Skin epidermis (tissue), 12 donors: ENCODE data around the gene ADK.
"Not testable (repeated sequence)": the region's sequence is repeated elsewhere in the genome, so short reads cannot be mapped to it uniquely, and the experiment has no call there.

Source experiments
- H3K27ac ChIP-seq, 21 experiments: fragments of 200-600 bp; sonication (generic) in 11 of 21; one replicate each; pipeline ENCODE4 v1.5.0; 2020; ENCODE audit warnings: mild to moderate bottlenecking in 3 of 21, inconsistent platforms in 2 of 21, moderate library complexity in 2 of 21
- H3K4me3 ChIP-seq, 7 experiments: fragments of 200-600 bp; sonication (generic) in 2 of 7; one replicate each; pipeline ENCODE4 v1.5.0; 2020; ENCODE audit warnings: inconsistent platforms in 2 of 7, mild to moderate bottlenecking in 2 of 7, moderate library complexity in 1 of 7

Gene ADK

GRCh38 chr10:74282848-74283210 is 131.8 kb downstream of the ADK start:
- peak overlapping the region in 5 of 21 experiments; percentile 20 to 55 (median 44) for H3K27ac ChIP-seq
- no peak overlapping the region for H3K4me3 ChIP-seq

- Histone ChIP-seq H3K4me3 (no peak overlapping the region), H3K27ac (peak overlapping the region in 5 of 21 experiments; percentile 18 to 61 (median 47))
These were observed 138.2 kb downstream of the ADK start for GRCh38 chr10:74289188-74289587.

GRCh38 chr10:74289951-74290350 is 138.9 kb downstream of the ADK start:
- H3K27ac ChIP-seq: peak overlapping the region in 17 of 21 experiments; percentile 4 to 73 (median 47)
- H3K4me3 ChIP-seq: no peak overlapping the region

GRCh38 chr10:74290708-74291107 is 139.7 kb downstream of the ADK start:
- H3K27ac ChIP-seq: peak overlapping the region in 7 of 21 experiments; percentile 44 to 73 (median 51)

GRCh38 chr10:74292871-74293427 is 141.9 kb downstream of the ADK start:
- Histone ChIP-seq H3K4me3 (no peak overlapping the region), H3K27ac (peak overlapping the region in 3 of 21 experiments; percentile 22 to 57 (median 22))

More at GRCh38 chr10:74290708-74291107, 139.7 kb downstream of the ADK start:
- H3K4me3 ChIP-seq: no peak overlapping the region

GRCh38 chr10:74293686-74294371 is 142.8 kb downstream of the ADK start:
- no peak overlapping the region for H3K4me3 ChIP-seq
- peak overlapping the region in 6 of 21 experiments; percentile 22 to 57 (median 40) for H3K27ac ChIP-seq

- Histone ChIP-seq H3K4me3 (no peak overlapping the region), H3K27ac (no peak overlapping the region)
These were observed 146.5 kb downstream of the ADK start for GRCh38 chr10:74297389-74298080.

- H3K4me3 ChIP-seq, H3K27ac ChIP-seq: not testable (repeated sequence)
These were observed 149.1 kb downstream of the ADK start for GRCh38 chr10:74300074-74300621.

GRCh38 chr10:74300666-74301065 is 149.6 kb downstream of the ADK start:
- H3K4me3 ChIP-seq: no peak overlapping the region
- H3K27ac ChIP-seq: no peak overlapping the region

GRCh38 chr10:74305730-74306129 is 154.7 kb downstream of the ADK start:
- no peak overlapping the region for H3K4me3 ChIP-seq

GRCh38 chr10:74306227-74306982 is 155.4 kb downstream of the ADK start:
- H3K4me3 ChIP-seq: no peak overlapping the region

More at GRCh38 chr10:74305730-74306129, 154.7 kb downstream of the ADK start:
- H3K27ac ChIP-seq: no peak overlapping the region

GRCh38 chr10:74307061-74307651 is 156.1 kb downstream of the ADK start:
- Histone ChIP-seq H3K27ac (peak overlapping the region in 2 of 21 experiments; percentile 13 to 20), H3K4me3 (no peak overlapping the region)

More at GRCh38 chr10:74306227-74306982, 155.4 kb downstream of the ADK start:
- H3K27ac ChIP-seq: peak overlapping the region in 1 of 21 experiments; percentile 20

GRCh38 chr10:74310652-74311257 is 159.7 kb downstream of the ADK start:
- Histone ChIP-seq H3K27ac (no peak overlapping the region), H3K4me3 (no peak overlapping the region)

GRCh38 chr10:74314166-74314565 is 163.1 kb downstream of the ADK start:
- H3K27ac ChIP-seq: peak overlapping the region in 1 of 21 experiments; percentile 20
- H3K4me3 ChIP-seq: peak overlapping the region in 1 of 7 experiments; percentile 7

GRCh38 chr10:74320026-74320425 is 169.0 kb downstream of the ADK start:
- Histone ChIP-seq H3K4me3 (no peak overlapping the region), H3K27ac (no peak overlapping the region)

GRCh38 chr10:74320717-74321116 is 169.7 kb downstream of the ADK start:
- Histone ChIP-seq H3K27ac (no peak overlapping the region), H3K4me3 (no peak overlapping the region)

- H3K27ac ChIP-seq: no peak overlapping the region
- no peak overlapping the region for H3K4me3 ChIP-seq
These were observed 171.1 kb downstream of the ADK start for GRCh38 chr10:74322141-74322540.

- no peak overlapping the region for H3K27ac ChIP-seq
- H3K4me3 ChIP-seq: no peak overlapping the region
These were observed 171.5 kb downstream of the ADK start for GRCh38 chr10:74322565-74322964.

GRCh38 chr10:74328388-74328787 is 177.4 kb downstream of the ADK start:
- no peak overlapping the region for H3K27ac ChIP-seq
- no peak overlapping the region for H3K4me3 ChIP-seq
